ENCODE data around the gene CDK11B. TPM values are rescaled to one million over a fixed set of nuclear protein-coding genes. Genes with fewer than 3 reads are reported as not detected.

Gene CDK11B
- total and polyA plus RNA-seq, 9 donors: 12.8 to 34.5 (median 23.9) TPM

GRCh38 chr1:1613509-1614082 is 45.2 kb downstream of the CDK11B start:
- H3K9me3 ChIP-seq: no peaks in the 10 kb centered on the region
- no peak for DNase-seq
- H3K4me3 ChIP-seq: peak overlapping the region; percentile 92
- H3K4me1 ChIP-seq (ENCODE audit: insufficient read depth): peaks cover 15% of the 10 kb centered on the region
- intact Hi-C loops (cut with DNase I): no loop called here
- 28 to 59% (median 33%) methylated on average over 11 of the region's 11 CpGs for WGBS, 3 donors
- no peak overlapping the region for H3K27ac ChIP-seq
- no peaks in the 10 kb centered on the region for H3K36me3 ChIP-seq
- H3K27me3 ChIP-seq: no peaks in the 10 kb centered on the region
- TF ChIP-seq POLR2A (IDR thresholded peaks at IDR 0.05): no peak
- TF ChIP-seq EP300 (IDR thresholded peaks at IDR 0.05): no peak
- no peak for TF ChIP-seq CTCF (IDR thresholded peaks at IDR 0.05)

- H3K27ac ChIP-seq: peak overlapping the region in 1 of 2 donors; percentile 48
- H3K27me3 ChIP-seq: no peaks in the 10 kb centered on the region
- 80 to 83% (median 82%) methylated on average over 3 of the region's 3 CpGs for WGBS, 3 donors
- intact Hi-C loops (cut with DNase I): no loop called here
- H3K4me1 ChIP-seq (ENCODE audit: insufficient read depth): peaks cover 15% of the 10 kb centered on the region
- DNase-seq: peak in 1 of 5 donors; percentile 8
- H3K4me3 ChIP-seq: no peak overlapping the region
- H3K36me3 ChIP-seq: no peaks in the 10 kb centered on the region
- H3K9me3 ChIP-seq: no peaks in the 10 kb centered on the region
- no peak for TF ChIP-seq EP300 (IDR thresholded peaks at IDR 0.05)
- no peak for TF ChIP-seq CTCF (IDR thresholded peaks at IDR 0.05)
- no peak for TF ChIP-seq POLR2A (IDR thresholded peaks at IDR 0.05)
Observed at GRCh38 chr1:1612104-1612400, 46.8 kb downstream of the CDK11B start.

- H3K27me3 ChIP-seq: no peaks in the 10 kb centered on the region
- DNase-seq: no peak
- intact Hi-C loops (cut with DNase I): no loop called here
- H3K4me3 ChIP-seq: no peak overlapping the region
- peak overlapping the region in 1 of 2 donors; percentile 48 for H3K27ac ChIP-seq
- H3K9me3 ChIP-seq: no peaks in the 10 kb centered on the region
- H3K36me3 ChIP-seq: no peaks in the 10 kb centered on the region
- peaks cover 9% of the 10 kb centered on the region for H3K4me1 ChIP-seq (ENCODE audit: insufficient read depth)
- 28 to 56% (median 29%) methylated on average over 9 of the region's 9 CpGs for WGBS, 3 donors
- TF ChIP-seq EP300 (IDR thresholded peaks at IDR 0.05) (no peak), POLR2A (IDR thresholded peaks at IDR 0.05) (no peak), CTCF (IDR thresholded peaks at IDR 0.05) (no peak)
Observed at GRCh38 chr1:1610796-1611195, 48.0 kb downstream of the CDK11B start.

GRCh38 chr1:1609822-1610485 is 48.9 kb downstream of the CDK11B start:
- peak in 1 of 5 donors; percentile 12 for DNase-seq
- H3K27ac ChIP-seq: no peak overlapping the region
- 61 to 71% (median 70%) methylated on average over 12 of the region's 12 CpGs for WGBS, 3 donors

More at GRCh38 chr1:1609822-1610485, 48.9 kb downstream of the CDK11B start:
- H3K36me3 ChIP-seq: no peaks in the 10 kb centered on the region
- H3K4me3 ChIP-seq: no peak overlapping the region
- H3K4me1 ChIP-seq (ENCODE audit: insufficient read depth): peaks cover 9% of the 10 kb centered on the region
- intact Hi-C loops (cut with DNase I): no loop called here
- H3K9me3 ChIP-seq: no peaks in the 10 kb centered on the region
- TF ChIP-seq EP300 (IDR thresholded peaks at IDR 0.05): no peak
- TF ChIP-seq POLR2A (IDR thresholded peaks at IDR 0.05): no peak
- no peak for TF ChIP-seq CTCF (IDR thresholded peaks at IDR 0.05)
- H3K27me3 ChIP-seq: no peaks in the 10 kb centered on the region

Measured in ovary (tissue), 9 donors.